Astrocyte (in vitro differentiated cells and primary cell): Measurements from ENCODE around the gene ZNF326.

Experiments
- CTCF ChIP-seq: IDR thresholded peaks from 2 replicates; pipeline ENCODE4 v1.5.1; 2011; ENCODE audit warnings: low read depth, mild to moderate bottlenecking, inconsistent platforms, low read length, moderate library complexity; ENCODE audit not compliant: insufficient read depth
- EZH2 ChIP-seq: IDR thresholded peaks from 2 replicates; pipeline ENCODE4 v1.6.1; 2012; ENCODE audit warnings: mild to moderate bottlenecking, low read length, inconsistent platforms; ENCODE audit not compliant: insufficient read depth

- TF ChIP-seq CTCF (no peak), EZH2 (no peak)
Measured at GRCh38 chr1:90083995-90084394, 89.1 kb downstream of the ZNF326 start.
